Muscle of arm (tissue), 12 donors: ENCODE data around the gene TTC5. TPM values are rescaled to one million over a fixed set of nuclear protein-coding genes. Genes with fewer than 3 reads are reported as not detected.
A peak's percentile ranks its signal among the peaks of the same experiment; 100 is the strongest.
"Not testable (repeated sequence)": the region's sequence is repeated elsewhere in the genome, so short reads cannot be mapped to it uniquely, and the experiment has no call there.

ENCODE experiments used
- DNase-seq: peaks from one replicate; pipeline ENCODE4 v3.0.0-alpha.2; 2013
- polyA plus RNA-seq, 12 donors: library from polyadenylated mRNA; unstranded; fragments of 120-200 nt; gene quantifications; one replicate each; pipeline ENCODE4 v1.2.1, GENCODE V29; 2013; ENCODE audit not compliant: insufficient read length in 12 of 12

Gene TTC5
- polyA plus RNA-seq, 12 donors, result 8.5 to 14.9 (median 12.3) TPM; not detected in 1

DNA sequence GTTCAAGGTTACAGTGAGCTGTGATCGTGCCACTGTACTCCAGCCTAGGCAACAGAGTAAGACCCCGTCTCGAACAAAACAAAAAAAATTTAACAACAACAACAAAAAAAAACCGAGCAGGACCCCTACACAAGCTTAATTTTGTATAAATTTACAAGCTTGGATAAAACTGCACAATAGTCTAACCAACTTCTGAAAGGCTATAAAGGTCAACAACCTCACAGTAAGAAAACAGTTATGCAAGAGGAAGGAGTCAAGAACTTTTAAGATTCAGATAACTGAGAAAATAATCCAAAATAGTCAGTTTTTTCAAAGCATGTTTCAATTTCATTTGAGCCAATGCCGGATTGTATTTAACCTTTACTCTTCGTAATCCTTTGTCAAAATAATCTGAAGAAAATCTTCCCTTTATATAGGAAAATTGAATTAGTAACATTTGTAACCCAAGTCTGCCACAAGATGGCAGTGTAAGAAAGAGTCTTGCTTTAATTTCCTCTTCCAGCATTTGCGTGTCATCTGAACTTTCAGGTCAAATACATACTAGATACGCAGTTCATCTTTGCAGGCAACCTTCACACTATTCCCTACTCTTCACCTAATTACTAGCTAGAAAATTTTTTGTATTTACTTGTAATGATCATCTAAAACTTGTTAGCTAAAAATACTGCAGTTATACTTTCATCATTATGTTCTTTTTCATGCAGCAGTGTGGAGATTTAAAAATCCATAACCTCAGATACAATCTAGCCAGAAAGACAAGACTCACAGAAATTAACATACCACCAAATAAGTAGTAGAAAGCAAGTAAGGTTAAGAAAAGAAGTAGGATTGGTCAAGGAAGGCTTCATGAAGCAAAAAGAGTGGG, 21.5 kb upstream of the TTC5 start:
- DNase-seq, result peak; percentile 76

DNA sequence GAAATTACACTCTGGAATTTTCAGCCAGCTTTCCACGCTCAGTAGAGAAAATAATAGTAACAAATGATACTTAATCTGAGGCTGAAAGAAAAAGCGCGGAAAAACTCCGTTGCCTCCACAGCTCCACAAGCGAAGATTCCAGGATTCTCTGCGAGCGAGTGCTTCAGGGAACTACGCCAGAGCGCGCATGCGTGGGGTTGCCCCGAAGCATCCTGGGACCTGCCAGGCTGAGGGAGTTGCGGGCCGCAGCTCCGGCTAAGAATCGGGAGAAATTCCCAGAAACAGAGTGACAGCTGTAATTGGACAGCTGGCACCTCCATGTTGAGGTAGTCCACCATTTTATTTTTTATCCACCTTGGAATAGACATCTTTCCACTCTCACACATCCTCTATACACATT, 12.0 kb upstream of the TTC5 start:
- no peak for DNase-seq

DNA sequence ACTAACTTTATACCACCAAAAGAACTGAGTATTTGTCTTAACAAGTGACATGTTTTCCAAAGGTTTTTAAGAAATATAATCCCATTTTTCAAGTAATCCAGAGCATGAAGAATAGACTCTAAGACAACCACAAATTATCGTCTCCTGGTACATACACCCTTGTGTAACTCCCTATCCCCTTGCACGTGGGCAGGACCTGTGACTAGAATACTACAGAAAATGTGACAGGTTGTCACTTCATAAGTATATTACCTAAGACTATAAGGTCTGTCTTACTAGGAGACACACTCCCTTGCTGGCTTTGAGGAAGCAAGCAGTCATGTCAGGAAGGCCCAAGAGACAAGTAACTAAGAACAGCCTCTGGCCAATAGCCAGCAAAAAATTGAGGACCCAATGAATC, 8.3 kb upstream of the TTC5 start:
- no peak for DNase-seq

- no peak for DNase-seq
Measured at GRCh38 chr14:20306079-20306423, 300 bp upstream of the TTC5 start.

DNA sequence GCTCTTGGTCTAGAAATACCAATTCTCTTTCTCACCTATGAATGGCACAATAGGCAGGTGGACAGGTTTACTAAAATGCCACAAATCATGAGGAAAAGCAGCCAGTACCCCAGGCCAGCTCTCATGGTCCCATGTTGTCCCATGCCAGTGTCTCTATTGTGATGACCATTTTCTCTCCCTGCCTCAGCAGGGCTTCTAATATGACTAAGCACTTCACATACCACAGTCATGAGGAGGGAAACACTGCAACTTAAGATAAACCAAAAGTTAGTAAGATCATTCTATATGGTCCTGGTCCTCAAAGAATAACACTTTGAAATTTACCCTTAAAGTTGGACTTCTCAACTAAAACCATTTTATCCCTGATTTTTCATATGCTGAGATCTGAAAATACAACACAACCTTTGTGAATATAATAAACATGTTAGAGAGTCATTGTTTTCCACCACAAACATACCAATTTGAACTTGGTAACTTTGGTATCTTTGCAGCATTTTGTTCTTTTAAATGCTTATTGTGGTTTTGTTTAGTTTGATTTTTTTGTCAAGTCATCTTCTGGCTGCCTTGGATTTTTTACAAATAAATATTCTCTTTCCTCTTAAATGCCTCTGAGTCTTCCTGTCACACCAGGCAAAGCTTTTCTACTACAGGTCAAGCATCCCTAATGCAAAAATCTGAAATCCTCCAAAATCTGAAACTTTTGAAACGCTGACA, 3.6 kb downstream of the TTC5 start:
- DNase-seq, result no peak

GRCh38 chr14:20295067-20295466, 10.7 kb downstream of the TTC5 start:
- no peak for DNase-seq

DNA sequence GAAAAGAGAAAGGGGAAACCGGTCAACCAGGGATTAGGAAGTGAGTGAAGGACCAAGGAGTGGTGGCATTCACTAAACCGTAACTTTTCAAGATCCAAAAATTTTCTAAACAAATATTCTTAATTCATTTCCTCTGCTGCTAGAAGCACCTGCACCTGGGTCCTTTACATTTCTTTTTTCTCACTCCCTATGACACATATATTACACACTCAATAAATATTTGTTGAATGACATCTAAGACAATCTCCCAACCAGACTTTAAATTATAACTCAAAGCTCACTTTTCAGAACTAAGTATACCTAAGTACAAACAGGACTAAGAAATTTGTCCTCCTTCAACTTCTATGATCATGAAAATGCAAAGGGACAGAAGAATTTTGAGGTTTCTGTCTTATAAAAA, 11.1 kb downstream of the TTC5 start:
- DNase-seq, result no peak

GRCh38 chr14:20281998-20282397, 23.8 kb downstream of the TTC5 start:
- not testable (repeated sequence) for DNase-seq

GRCh38 chr14:20280265-20280664, 25.5 kb downstream of the TTC5 start:
- not testable (repeated sequence) for DNase-seq

- no peak for DNase-seq
Measured at GRCh38 chr14:20278414-20278813, 27.3 kb downstream of the TTC5 start.

- no peak for DNase-seq
Measured at GRCh38 chr14:20277409-20277808, 28.3 kb downstream of the TTC5 start.

- no peak for DNase-seq
Measured at GRCh38 chr14:20274062-20274461, 31.7 kb downstream of the TTC5 start.

GRCh38 chr14:20264361-20264760, 41.4 kb downstream of the TTC5 start:
- not testable (repeated sequence) for DNase-seq

DNA sequence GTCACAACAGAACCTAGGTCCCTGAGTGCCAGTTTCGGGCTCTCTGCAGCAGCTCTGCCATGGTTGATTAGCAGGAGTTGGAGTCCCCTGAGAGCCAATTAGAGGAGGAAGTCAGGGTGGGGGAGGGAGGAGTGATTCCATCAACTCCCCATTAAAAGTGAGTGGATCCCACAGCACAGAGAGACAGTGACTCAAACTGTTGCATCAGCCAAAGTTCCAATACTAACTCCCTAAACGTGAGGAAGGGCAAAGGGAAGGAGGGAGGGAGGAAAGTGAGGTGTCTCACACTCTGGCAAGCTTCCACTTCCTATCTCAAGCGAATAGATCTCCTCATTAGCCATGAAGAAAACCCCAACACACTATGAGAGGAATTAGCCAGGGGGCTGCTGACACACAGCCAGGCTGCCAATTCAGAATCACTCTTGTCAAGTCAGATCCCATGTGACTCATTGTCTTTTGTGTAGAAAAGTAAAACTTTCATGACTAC, 43.1 kb downstream of the TTC5 start:
- DNase-seq, result no peak

GRCh38 chr14:20247646-20248246, 58.0 kb downstream of the TTC5 start:
- no peak for DNase-seq

Other genes with a start within 250 kb of the TTC5 start
- gene OR4L1, start 245.9 kb downstream of the TTC5 start, polyA plus RNA-seq, result not detected
- gene OR4K17, start 195.2 kb downstream of the TTC5 start, polyA plus RNA-seq, result under 1 TPM in 5 of 12 donors, not detected in 7; 0.03 to 0.07 (median 0.04) TPM
- not detected for gene OR4N5, start 167.1 kb downstream of the TTC5 start, polyA plus RNA-seq
- not detected for gene OR11G2, start 115.1 kb downstream of the TTC5 start, polyA plus RNA-seq
- not detected for gene OR11H6, start 82.2 kb downstream of the TTC5 start, polyA plus RNA-seq
- gene OR11H7, start 77.0 kb downstream of the TTC5 start, polyA plus RNA-seq, result under 1 TPM in 7 of 12 donors, not detected in 5; 0.23 to 0.53 (median 0.35) TPM
- not detected for gene OR11H4, start 66.7 kb downstream of the TTC5 start, polyA plus RNA-seq
- gene CCNB1IP1, start 27.3 kb upstream of the TTC5 start, polyA plus RNA-seq, result 10 to 100 TPM in 11 of 12 donors, not detected in 1; 29.4 to 82.6 (median 67.0) TPM
- 10 to 100 TPM in 11 of 12 donors, not detected in 1; 17.2 to 52.0 (median 34.6) TPM for gene PARP2, start 37.7 kb upstream of the TTC5 start, polyA plus RNA-seq
- 10 to 100 TPM in 11 of 12 donors, not detected in 1; 12.3 to 23.8 (median 18.8) TPM for gene TEP1, start 107.5 kb upstream of the TTC5 start, polyA plus RNA-seq
- 1 to 10 TPM in 8 of 12 donors, under 1 TPM in 3, not detected in 1; 0.67 to 3.1 (median 1.6) TPM for gene KLHL33, start 130.2 kb upstream of the TTC5 start, polyA plus RNA-seq
- 10 to 100 TPM in 11 of 12 donors, not detected in 1; 21.1 to 55.6 (median 37.7) TPM for gene OSGEP, start 148.9 kb upstream of the TTC5 start, polyA plus RNA-seq
- gene APEX1, start 149.3 kb upstream of the TTC5 start, polyA plus RNA-seq, result 100 to 1,000 TPM in 11 of 12 donors, not detected in 1; 131 to 222 (median 161) TPM
- 10 to 100 TPM in 11 of 12 donors, not detected in 1; 16.8 to 33.2 (median 21.7) TPM for gene PIP4P1, start 155.5 kb upstream of the TTC5 start, polyA plus RNA-seq
- gene PNP, start 163.5 kb upstream of the TTC5 start, polyA plus RNA-seq, result 10 to 100 TPM in 8 of 12 donors, 1 to 10 TPM in 3, not detected in 1; 8.0 to 19.0 (median 10.9) TPM
- gene RNASE10, start 199.6 kb upstream of the TTC5 start, polyA plus RNA-seq, result under 1 TPM in 3 of 12 donors, not detected in 9; 0.12 to 0.39 (median 0.30) TPM